NCI-H2171 treated with DMSO at 0.1 percent for 48 hours (cell line): ENCODE data around the gene CEP164.

ENCODE experiments used
- DNase-seq: peaks from one replicate; lab custom pipeline; 2025; lab: John Stamatoyannopoulos, UW

CEP164 gene

DNA sequence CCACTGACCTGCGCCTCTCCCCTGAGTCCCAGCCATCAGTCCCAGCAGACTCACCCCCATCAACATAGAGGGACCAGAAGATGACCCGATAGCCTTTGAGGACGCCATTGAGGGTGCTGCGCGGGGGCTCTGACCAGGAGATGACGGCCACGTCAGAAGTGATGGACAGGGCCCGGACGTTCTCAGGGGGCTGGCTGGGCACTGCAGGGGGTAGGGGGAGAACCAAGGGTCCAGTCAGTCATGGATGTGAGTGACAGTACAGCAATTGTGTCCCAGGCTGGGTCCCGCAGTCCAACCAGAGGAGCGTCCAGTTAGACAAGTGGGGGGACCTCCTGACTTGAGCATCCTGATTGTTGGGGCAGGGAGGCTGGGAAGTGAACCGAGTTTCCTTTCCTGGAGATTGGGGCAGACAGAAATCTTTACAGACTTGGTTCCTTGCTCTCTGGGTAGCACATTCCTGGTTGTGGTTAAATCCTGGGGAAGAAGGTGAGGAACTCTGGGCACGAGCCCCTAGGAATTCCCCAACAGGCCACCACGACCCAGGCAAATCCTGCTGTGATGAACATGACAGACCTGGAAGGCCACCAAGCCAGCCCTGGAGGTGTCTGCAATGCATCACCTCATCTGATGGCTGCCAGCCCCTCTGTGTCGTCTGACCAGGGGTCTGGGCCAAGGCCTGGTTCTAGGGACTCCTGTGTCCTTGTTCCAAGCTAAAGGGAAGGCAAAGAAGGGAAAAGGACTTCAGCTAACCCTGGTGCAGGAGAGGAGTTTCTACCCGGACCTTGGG, 133.9 kb downstream of the CEP164 start:
- DNase-seq, result no peak

DNA sequence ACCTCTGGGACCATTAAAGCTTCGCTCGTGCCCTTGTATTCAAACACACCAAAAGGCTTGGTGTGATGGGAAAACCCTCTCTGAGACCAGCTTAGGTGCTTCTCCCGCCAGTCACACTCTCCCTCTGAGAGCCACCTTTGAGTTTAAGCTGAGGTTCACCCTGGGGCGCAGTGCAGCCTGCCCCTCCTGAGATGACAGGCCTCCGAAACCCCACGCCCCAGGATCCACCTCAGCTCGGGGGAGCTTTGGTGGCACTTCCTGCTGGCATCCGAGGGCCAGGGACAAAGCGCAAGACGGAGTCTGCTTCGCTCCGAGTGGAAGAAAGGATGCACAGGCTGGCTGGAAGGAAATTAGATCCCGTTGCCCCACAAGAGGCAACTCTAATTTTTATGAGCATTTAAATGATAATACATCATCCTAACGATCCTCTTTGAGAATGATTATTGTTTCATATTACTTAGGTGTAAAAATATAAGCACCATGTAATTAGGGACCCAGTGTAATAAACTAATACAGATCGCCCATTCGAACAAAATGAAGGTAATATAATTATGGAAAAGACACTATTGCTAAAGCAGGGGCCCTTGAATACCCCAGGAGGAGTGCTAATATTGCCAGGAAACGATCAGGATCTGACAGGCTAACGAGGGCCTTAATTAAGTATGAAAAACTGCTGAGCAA, 134.7 kb downstream of the CEP164 start:
- no peak for DNase-seq

DNA sequence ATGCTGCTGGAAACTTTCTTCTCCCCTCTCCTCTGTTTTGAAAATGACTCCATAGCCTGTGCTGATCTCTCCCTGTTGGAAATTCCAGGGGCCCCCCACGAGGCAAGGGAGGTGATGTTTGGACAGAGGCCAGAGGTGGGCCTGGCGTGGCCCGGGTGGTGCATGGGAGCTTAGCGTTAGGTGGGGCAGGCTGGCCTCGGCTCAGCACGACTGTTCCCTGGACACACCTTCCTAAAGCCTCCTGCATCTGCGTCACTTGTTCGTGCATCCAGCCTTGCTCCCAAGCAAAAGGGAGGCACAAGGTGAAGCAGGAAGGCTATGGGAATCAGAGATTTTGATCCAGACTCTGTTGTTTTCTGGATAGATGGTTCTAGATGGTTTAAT, 135.2 kb downstream of the CEP164 start:
- no peak for DNase-seq
